Measurements from ENCODE around the gene HAGHL. TPM values are rescaled to one million over a fixed set of nuclear protein-coding genes. Genes with fewer than 3 reads are reported as not detected.

The HAGHL gene
- total and polyA plus RNA-seq, 2 of the 8 experiments (the other 6 are each of a cell fraction or from before 2014, with no cell fraction given): 26.6 to 26.9 TPM

- TF ChIP-seq RAD21 (IDR thresholded peaks at IDR 0.05 in 1 of 2, conservative IDR thresholded peaks at IDR 0.05 in 1 of 2; ENCODE audit: low read depth in 2 of 2, low read length in 2 of 2) (no peak), GTF2F1 (IDR thresholded peaks at IDR 0.05; ENCODE audit: borderline replicate concordance, low read depth, low read length) (no peak), CEBPB (IDR thresholded peaks at IDR 0.05; ENCODE audit: low read depth, low read length) (no peak)
Measured at GRCh38 chr16:732332-732731, 5.4 kb downstream of the HAGHL start (continued).

All from H1 (cell line).